Activated naive CD4-positive, alpha-beta T cell treated with anti-CD3 and anti-CD28 coated beads for 36 hours (primary cell): ENCODE measurements around the gene BCL11B. TPM values are rescaled to one million over a fixed set of nuclear protein-coding genes. Genes with fewer than 3 reads are reported as not detected.
"Not testable (repeated sequence)": the region's sequence is repeated elsewhere in the genome, so short reads cannot be mapped to it uniquely, and the experiment has no call there.

ENCODE experiments used
- CTCF ChIA-PET: fragments of 350-600 bp; sonication (Branson Sonifier 250); formaldehyde crosslinking; loops from one replicate; lab custom pipeline; 2021; ENCODE audit warnings: antibody characterized with exemption; lab: Charles Lee
- DNase-seq: peaks from one replicate; pipeline ENCODE4 v3.0.0-alpha.2; 2020
- H3K27ac Mint-ChIP-seq: one replicate; pipeline ENCODE4 v1.8.0; 2021; ENCODE audit warnings: mild to moderate bottlenecking, mixed read lengths
- H3K27me3 Mint-ChIP-seq: one replicate; pipeline ENCODE4 v1.8.0; 2021; ENCODE audit warnings: low read depth, mixed read lengths
- H3K36me3 Mint-ChIP-seq: one replicate; pipeline ENCODE4 v1.8.0; 2021; ENCODE audit warnings: low read depth, mixed read lengths
- H3K4me1 Mint-ChIP-seq: one replicate; pipeline ENCODE4 v1.8.0; 2021; ENCODE audit warnings: low read depth, mixed read lengths
- H3K4me3 Mint-ChIP-seq: one replicate; pipeline ENCODE4 v1.8.0; 2021; ENCODE audit warnings: mild to moderate bottlenecking, moderate library complexity, mixed read lengths
- H3K9me3 Mint-ChIP-seq: one replicate; pipeline ENCODE4 v1.8.0; 2021; ENCODE audit warnings: mixed read lengths
- intact Hi-C: fragments of 100-400 bp; cut with micrococcal nuclease; formaldehyde crosslinking; loops from one replicate; pipeline ENCODE4 v1.15.1; 2023
- total RNA-seq, 2 experiments: library from RNA; stranded (reverse); gene quantifications; one replicate each; pipeline ENCODE4 v1.2.3, GENCODE V29; 2021

Gene BCL11B
- total RNA-seq, 2 experiments from 2014 or later, result 71.7 to 71.9 TPM

- Mint-ChIP-seq H3K4me1 (peaks cover 94% of the 10 kb centered on the region), H3K27me3 (no peaks in the 10 kb centered on the region), H3K36me3 (peaks cover 47% of the 10 kb centered on the region), H3K27ac (peak overlapping the region; percentile 93), H3K9me3 (peaks cover 4% of the 10 kb centered on the region), H3K4me3 (peak overlapping the region; percentile 60)
- intact Hi-C loops, result no loop called here
- CTCF ChIA-PET, result interaction anchor here (0.8 to 2.8 kb wide), 4 partner anchors 12 to 427 kb away, joined by 3 to 8 read pairs (median 4); no protein-coding TSS in a partner anchor
- DNase-seq, result peak; percentile 72
Measured at GRCh38 chr14:99232714-99233214, 39.2 kb downstream of the BCL11B start.

- CTCF ChIA-PET, result interaction anchor here (0.7 to 3.9 kb wide), 5 partner anchors 9 to 43 kb away, joined by 3 to 21 read pairs (median 5); no protein-coding TSS in a partner anchor
- Mint-ChIP-seq H3K4me1 (peaks cover 94% of the 10 kb centered on the region), H3K9me3 (peaks cover 4% of the 10 kb centered on the region), H3K4me3 (peak overlapping the region; percentile 60), H3K27me3 (no peaks in the 10 kb centered on the region), H3K27ac (peak overlapping the region; percentile 93), H3K36me3 (peaks cover 49% of the 10 kb centered on the region)
- no peak for DNase-seq
- intact Hi-C loops, result no loop called here
Measured at GRCh38 chr14:99231850-99232713, 39.9 kb downstream of the BCL11B start.

- intact Hi-C loops, result no loop called here
- peak overlapping the region; percentile 97 for H3K27ac Mint-ChIP-seq
- CTCF ChIA-PET, result interaction anchor here (0.6 to 3.9 kb wide), 20 partner anchors 10 to 919 kb away, joined by 3 to 21 read pairs (median 5); no protein-coding TSS in a partner anchor
- peaks cover 4% of the 10 kb centered on the region for H3K9me3 Mint-ChIP-seq
- H3K27me3 Mint-ChIP-seq, result no peaks in the 10 kb centered on the region
- DNase-seq, result no peak
- peak overlapping the region; percentile 73 for H3K4me3 Mint-ChIP-seq
- H3K36me3 Mint-ChIP-seq, result peaks cover 57% of the 10 kb centered on the region
- H3K4me1 Mint-ChIP-seq, result peaks cover 95% of the 10 kb centered on the region
Measured at GRCh38 chr14:99231161-99231849, 40.7 kb downstream of the BCL11B start.

- Mint-ChIP-seq H3K9me3 (peaks cover 4% of the 10 kb centered on the region), H3K4me1 (peaks cover 95% of the 10 kb centered on the region), H3K4me3 (peak overlapping the region; percentile 73), H3K36me3 (peaks cover 62% of the 10 kb centered on the region), H3K27me3 (no peaks in the 10 kb centered on the region), H3K27ac (peak overlapping the region; percentile 97)
- CTCF ChIA-PET, result interaction anchor here (0.6 to 3.9 kb wide), 28 partner anchors 9 to 1056 kb away, joined by 3 to 21 read pairs (median 5); no protein-coding TSS in a partner anchor
- DNase-seq, result peak; percentile 93
- intact Hi-C loops, result loop anchor here (1.0 kb wide), 1 partner anchor 42 kb away; no protein-coding TSS in a partner anchor
Measured at GRCh38 chr14:99230208-99231151, 41.5 kb downstream of the BCL11B start.

- intact Hi-C loops, result loop anchor here (1.0 kb wide), 1 partner anchor 41 kb away; no protein-coding TSS in a partner anchor
- Mint-ChIP-seq H3K4me1 (peaks cover 97% of the 10 kb centered on the region), H3K27me3 (no peaks in the 10 kb centered on the region), H3K4me3 (peak overlapping the region; percentile 73), H3K36me3 (peaks cover 69% of the 10 kb centered on the region), H3K9me3 (peaks cover 4% of the 10 kb centered on the region), H3K27ac (peak overlapping the region; percentile 97)
- DNase-seq, result no peak
- CTCF ChIA-PET, result interaction anchor here (0.6 to 3.9 kb wide), 18 partner anchors 9 to 186 kb away, joined by 3 to 21 read pairs (median 5); no protein-coding TSS in a partner anchor
Measured at GRCh38 chr14:99229654-99230207, 42.3 kb downstream of the BCL11B start.

GRCh38 chr14:99228760-99229159 is 43.2 kb downstream of the BCL11B start:
- H3K9me3 Mint-ChIP-seq, H3K27me3 Mint-ChIP-seq, intact Hi-C loops, DNase-seq: not testable (repeated sequence)
- Mint-ChIP-seq H3K4me3 (peak overlapping the region; percentile 73), H3K36me3 (peaks cover 71% of the 10 kb centered on the region), H3K4me1 (peaks cover 98% of the 10 kb centered on the region), H3K27ac (peak overlapping the region; percentile 97)
- CTCF ChIA-PET, result interaction anchor here (1.0 to 3.9 kb wide), 6 partner anchors 8 to 40 kb away, joined by 3 to 21 read pairs (median 7); no protein-coding TSS in a partner anchor

GRCh38 chr14:99226687-99227086 is 45.3 kb downstream of the BCL11B start:
- peaks cover 4% of the 10 kb centered on the region for H3K9me3 Mint-ChIP-seq
- intact Hi-C loops, result loop anchor here (1.0 kb wide), 1 partner anchor 9 kb away; no protein-coding TSS in a partner anchor
- peak overlapping the region; percentile 67 for H3K4me3 Mint-ChIP-seq
- peaks cover 98% of the 10 kb centered on the region for H3K4me1 Mint-ChIP-seq
- CTCF ChIA-PET, result interaction anchor here (0.8 to 2.2 kb wide), 10 partner anchors 8 to 298 kb away, joined by 3 to 10 read pairs (median 6); no protein-coding TSS in a partner anchor
- peak overlapping the region; percentile 97 for H3K27ac Mint-ChIP-seq
- no peak for DNase-seq
- no peaks in the 10 kb centered on the region for H3K27me3 Mint-ChIP-seq
- H3K36me3 Mint-ChIP-seq, result peaks cover 73% of the 10 kb centered on the region

- H3K9me3 Mint-ChIP-seq, result peaks cover 4% of the 10 kb centered on the region
- H3K4me1 Mint-ChIP-seq, result peaks cover 97% of the 10 kb centered on the region
- no peaks in the 10 kb centered on the region for H3K27me3 Mint-ChIP-seq
- CTCF ChIA-PET, result interaction anchor here (0.6 to 2.7 kb wide), 13 partner anchors 8 to 710 kb away, joined by 3 to 10 read pairs (median 5); no protein-coding TSS in a partner anchor
- peak overlapping the region; percentile 67 for H3K4me3 Mint-ChIP-seq
- H3K36me3 Mint-ChIP-seq, result peaks cover 72% of the 10 kb centered on the region
- DNase-seq, result no peak
- intact Hi-C loops, result loop anchor here (1.0 kb wide), 1 partner anchor 10 kb away; no protein-coding TSS in a partner anchor
- peak overlapping the region; percentile 97 for H3K27ac Mint-ChIP-seq
Measured at GRCh38 chr14:99225436-99226203, 46.4 kb downstream of the BCL11B start.

- no peak for DNase-seq
- peaks cover 97% of the 10 kb centered on the region for H3K4me1 Mint-ChIP-seq
- peaks cover 4% of the 10 kb centered on the region for H3K9me3 Mint-ChIP-seq
- peak overlapping the region; percentile 97 for H3K27ac Mint-ChIP-seq
- CTCF ChIA-PET, result interaction anchor here (0.8 to 2.7 kb wide), 12 partner anchors 9 to 43 kb away, joined by 3 to 10 read pairs (median 6); no protein-coding TSS in a partner anchor
- H3K4me3 Mint-ChIP-seq, result peak overlapping the region; percentile 41
- peaks cover 73% of the 10 kb centered on the region for H3K36me3 Mint-ChIP-seq
- intact Hi-C loops, result loop anchor here (1.0 kb wide), 1 partner anchor 12 kb away; no protein-coding TSS in a partner anchor
- H3K27me3 Mint-ChIP-seq, result no peaks in the 10 kb centered on the region
Measured at GRCh38 chr14:99224948-99225347, 47.0 kb downstream of the BCL11B start.
